Smooth muscle cell of the brain vasculature (primary cell): ENCODE measurements around the gene OAT.
A peak's percentile ranks its signal among the peaks of the same experiment; 100 is the strongest.

ENCODE experiments used
- DNase-seq: peaks from one replicate; pipeline ENCODE4 v3.0.0-alpha.2; 2012; ENCODE audit warnings: low read depth, low spot score

OAT gene

GRCh38 chr10:124403548-124403947 is 15.2 kb downstream of the OAT start:
- DNase-seq, result peak; percentile 73

- DNase-seq, result no peak
Measured at GRCh38 chr10:124402273-124402672, 16.4 kb downstream of the OAT start.

- no peak for DNase-seq
Measured at GRCh38 chr10:124401633-124402032, 17.1 kb downstream of the OAT start.

- DNase-seq, result no peak
Measured at GRCh38 chr10:124394583-124394982, 24.1 kb downstream of the OAT start.

- DNase-seq, result no peak
Measured at GRCh38 chr10:124392626-124393342, 25.9 kb downstream of the OAT start.

GRCh38 chr10:124390471-124391187 is 28.1 kb downstream of the OAT start:
- DNase-seq, result no peak

GRCh38 chr10:124389613-124390361 is 28.9 kb downstream of the OAT start:
- DNase-seq, result no peak

- DNase-seq, result peak; percentile 62
Measured at GRCh38 chr10:124388823-124389612, 29.7 kb downstream of the OAT start.

GRCh38 chr10:124388476-124388822 is 30.3 kb downstream of the OAT start:
- no peak for DNase-seq

GRCh38 chr10:124387078-124387874 is 31.4 kb downstream of the OAT start:
- DNase-seq, result no peak

GRCh38 chr10:124386186-124387077 is 32.3 kb downstream of the OAT start:
- DNase-seq, result no peak

GRCh38 chr10:124385627-124386185 is 33.0 kb downstream of the OAT start:
- no peak for DNase-seq

GRCh38 chr10:124384591-124385190 is 34.0 kb downstream of the OAT start:
- no peak for DNase-seq

GRCh38 chr10:124384172-124384571 is 34.6 kb downstream of the OAT start:
- no peak for DNase-seq

- no peak for DNase-seq
Measured at GRCh38 chr10:124383496-124383895, 35.2 kb downstream of the OAT start.

GRCh38 chr10:124381011-124381611 is 37.6 kb downstream of the OAT start:
- no peak for DNase-seq

GRCh38 chr10:124380256-124380995 is 38.3 kb downstream of the OAT start:
- no peak for DNase-seq

- DNase-seq, result no peak
Measured at GRCh38 chr10:124379609-124380193, 39.0 kb downstream of the OAT start.
